WTC11 (cell line): ENCODE data around the gene PCTP. TPM values are rescaled to one million over a fixed set of nuclear protein-coding genes. Genes with fewer than 3 reads are reported as not detected.

Experiments used
- ATAC-seq: fragments of 200-7000 bp; cut with Tn5 transposase; 2 replicates; pipeline ENCODE4 v1.10.0; 2021; ENCODE audit warnings: mild to moderate bottlenecking, moderate library complexity
- CTCF ChIA-PET: fragments of 300-600 bp; sonication (Branson Sonifier 250); formaldehyde crosslinking; loops from one replicate; lab custom pipeline; 2021; ENCODE audit warnings: antibody characterized with exemption; lab: Charles Lee
- POLR2A ChIA-PET: fragments of 350-600 bp; sonication (Branson Sonifier 250); formaldehyde crosslinking; loops from one replicate; lab custom pipeline; 2021; ENCODE audit warnings: antibody characterized with exemption; lab: Charles Lee
- DNase-seq: peaks from one replicate; pipeline ENCODE4 v3.0.0; 2021; ENCODE audit warnings: low spot score
- H3K27ac Mint-ChIP-seq: 2 replicates; pipeline ENCODE4 v1.8.0; 2021; ENCODE audit warnings: mixed read lengths
- H3K27me3 Mint-ChIP-seq: 2 replicates; pipeline ENCODE4 v1.8.0; 2021; ENCODE audit warnings: low read depth, mild to moderate bottlenecking, moderate library complexity, mixed read lengths
- H3K36me3 Mint-ChIP-seq: 2 replicates; pipeline ENCODE4 v1.8.0; 2021; ENCODE audit warnings: mixed read lengths
- H3K4me1 Mint-ChIP-seq: 2 replicates; pipeline ENCODE4 v1.8.0; 2022; ENCODE audit warnings: mixed read lengths
- H3K4me3 Mint-ChIP-seq: 2 replicates; pipeline ENCODE4 v1.8.0; 2021; ENCODE audit warnings: mild to moderate bottlenecking, moderate library complexity, mixed read lengths
- H3K9me3 Mint-ChIP-seq: 2 replicates; pipeline ENCODE4 v1.8.0; 2021; ENCODE audit warnings: mixed read lengths
- ARID4B ChIP-seq: sonication (generic); formaldehyde crosslinking; IDR thresholded peaks from 2 replicates; pipeline ENCODE4 v1.8.0; 2023; ENCODE audit warnings: missing genetic modification reagents, mild to moderate bottlenecking, borderline replicate concordance
- CTCF ChIP-seq: fragments of 200-600 bp; IDR thresholded peaks from 2 replicates; pipeline ENCODE4 v1.8.0; 2022; ENCODE audit warnings: antibody characterized with exemption
- FOXK1 ChIP-seq: sonication (generic); formaldehyde crosslinking; IDR thresholded peaks from 2 replicates; pipeline ENCODE4 v1.8.0; 2022; ENCODE audit warnings: mild to moderate bottlenecking, moderate library complexity, missing genetic modification reagents
- GRHL2 ChIP-seq: fragments of 250-450 bp; sonication (Bioruptor Pico); IDR thresholded peaks from 2 replicates; pipeline ENCODE4 v1.8.0; 2022; ENCODE audit warnings: mild to moderate bottlenecking, moderate library complexity; ENCODE audit not compliant: insufficient replicate concordance, severe bottlenecking
- HMGXB4 ChIP-seq: sonication (generic); formaldehyde crosslinking; IDR thresholded peaks from 2 replicates; pipeline ENCODE4 v1.8.1; 2023; ENCODE audit warnings: mild to moderate bottlenecking, moderate library complexity, missing genetic modification reagents
- IRF2 ChIP-seq: sonication (generic); formaldehyde crosslinking; IDR thresholded peaks from 2 replicates; pipeline ENCODE4 v1.8.0; 2022; ENCODE audit warnings: low read depth, missing genetic modification reagents, borderline replicate concordance
- PREB ChIP-seq: sonication (generic); formaldehyde crosslinking; IDR thresholded peaks from 2 replicates; pipeline ENCODE4 v1.8.1; 2022; ENCODE audit warnings: mild to moderate bottlenecking, missing genetic modification reagents, moderate library complexity, borderline replicate concordance
- PRRX2 ChIP-seq: fragments of 250-450 bp; sonication (Bioruptor Pico); IDR thresholded peaks from 2 replicates; pipeline ENCODE4 v1.8.0; 2021; ENCODE audit warnings: mild to moderate bottlenecking
- RORB ChIP-seq: fragments of 250-450 bp; sonication (Bioruptor Pico); IDR thresholded peaks from 2 replicates; pipeline ENCODE4 v1.9.0; 2021; ENCODE audit warnings: mild to moderate bottlenecking
- SMAD3 ChIP-seq: sonication (generic); formaldehyde crosslinking; IDR thresholded peaks from 2 replicates; pipeline ENCODE4 v1.8.0; 2022; ENCODE audit warnings: missing genetic modification reagents, mild to moderate bottlenecking, borderline replicate concordance
- SOX15 ChIP-seq: fragments of 250-450 bp; sonication (Bioruptor Pico); IDR thresholded peaks from 2 replicates; pipeline ENCODE4 v1.9.0; 2021; ENCODE audit warnings: mild to moderate bottlenecking
- TCF7 ChIP-seq: sonication (generic); formaldehyde crosslinking; IDR thresholded peaks from 2 replicates; pipeline ENCODE4 v1.8.0; 2022; ENCODE audit warnings: mild to moderate bottlenecking, low read depth, missing genetic modification reagents, moderate library complexity
- TP53 ChIP-seq: sonication (generic); formaldehyde crosslinking; IDR thresholded peaks from 2 replicates; pipeline ENCODE4 v1.8.1; 2023; ENCODE audit warnings: mild to moderate bottlenecking, missing genetic modification reagents
- USF1 ChIP-seq: sonication (generic); formaldehyde crosslinking; IDR thresholded peaks from 2 replicates; pipeline ENCODE4 v1.8.0; 2022; ENCODE audit warnings: mild to moderate bottlenecking, missing genetic modification reagents
- ZNF121 ChIP-seq: sonication (generic); formaldehyde crosslinking; IDR thresholded peaks from 2 replicates; pipeline ENCODE4 v1.8.0; 2023; ENCODE audit warnings: missing genetic modification reagents
- ZNF425 ChIP-seq: fragments of 250-450 bp; sonication (Bioruptor Pico); conservative IDR thresholded peaks from 2 replicates; pipeline ENCODE4 v1.9.0; 2021; ENCODE audit warnings: mild to moderate bottlenecking
- ZNF512 ChIP-seq: sonication (generic); formaldehyde crosslinking; IDR thresholded peaks from 2 replicates; pipeline ENCODE4 v1.8.1; 2022; ENCODE audit warnings: missing genetic modification reagents, borderline replicate concordance
- total RNA-seq: library from RNA; stranded (reverse); gene quantifications from 3 replicates; pipeline ENCODE4 v1.2.3, GENCODE V29; 2021

Gene PCTP
- total RNA-seq, 1 experiment from 2014 or later, result 10.3 TPM

GRCh38 chr17:55706808-55707773 is 43.8 kb upstream of the PCTP start:
- ChIA-PET CTCF (interaction anchor here (0.9 to 2.6 kb wide), 5 partner anchors 11 to 181 kb away, joined by 3 to 20 read pairs (median 6); partner anchors contain the start of gene PCTP), POLR2A (no interaction called here)
- peaks cover 8% of the 10 kb centered on the region for H3K9me3 Mint-ChIP-seq
- TF ChIP-seq CTCF, result no peak
- no peak for TF ChIP-seq SMAD3 (CRISPR knock-in tag)
- TF ChIP-seq SOX15 (CRISPR knock-in tag), result no peak
- TF ChIP-seq ARID4B (CRISPR knock-in tag), result no peak
- no peak for TF ChIP-seq PREB (CRISPR knock-in tag)
- no peak for TF ChIP-seq USF1 (CRISPR knock-in tag)
- no peak for TF ChIP-seq GRHL2
- TF ChIP-seq PRRX2 (CRISPR knock-in tag), result no peak
- TF ChIP-seq, all 79 proteins: peak for 0
- ATAC-seq (peak; percentile 87), DNase-seq (peak; percentile 12)
- no peaks in the 10 kb centered on the region for H3K27me3 Mint-ChIP-seq
- H3K27ac Mint-ChIP-seq, result peak overlapping the region; percentile 87
- H3K4me3 Mint-ChIP-seq, result peak overlapping the region; percentile 33
- peaks cover 33% of the 10 kb centered on the region for H3K4me1 Mint-ChIP-seq
- H3K36me3 Mint-ChIP-seq, result peaks cover 2% of the 10 kb centered on the region; the same call in 1 of the 2 replicates

GRCh38 chr17:55708175-55708974 is 42.5 kb upstream of the PCTP start:
- ChIA-PET CTCF (interaction anchor here (1.9 to 2.6 kb wide), 2 partner anchors 9 to 43 kb away, joined by 6 to 20 read pairs; partner anchors contain the start of gene PCTP), POLR2A (no interaction called here)
- Mint-ChIP-seq H3K9me3 (no peaks in the 10 kb centered on the region; the same call in 1 of the 2 replicates), H3K36me3 (no peaks in the 10 kb centered on the region), H3K27ac (no peak overlapping the region), H3K27me3 (no peaks in the 10 kb centered on the region), H3K4me3 (no peak overlapping the region), H3K4me1 (peaks cover 35% of the 10 kb centered on the region)
- DNase-seq, result no peak
- ATAC-seq, result no peak
- TF ChIP-seq RORB (no peak), TP53 (CRISPR knock-in tag) (no peak), FOXK1 (CRISPR knock-in tag) (no peak), HMGXB4 (no peak), ZNF425 (CRISPR knock-in tag) (no peak), ZNF121 (no peak), ZNF512 (CRISPR knock-in tag) (no peak), IRF2 (CRISPR knock-in tag) (no peak), TCF7 (CRISPR knock-in tag) (no peak)
